Psoas muscle (tissue), 8 donors: ENCODE data around the gene APEH. TPM values are rescaled to one million over a fixed set of nuclear protein-coding genes. Genes with fewer than 3 reads are reported as not detected.

Source experiments
- ATAC-seq, 4 donors: fragments of 200-7000 bp; cut with Tn5 transposase; one replicate each; pipeline ENCODE4 v1.9.1; 2020; ENCODE audit warnings: moderate library complexity in 3 of 4, mild to moderate bottlenecking in 2 of 4
- DNase-seq, 2 donors: peaks; one replicate each; pipeline ENCODE4 v3.0.0-alpha.2; 2020
- H3K27ac ChIP-seq: fragments of 200-600 bp; one replicate; pipeline ENCODE4 v1.8.0; 2022
- H3K27me3 ChIP-seq, 3 donors: fragments of 200-600 bp in 1 of 3; one replicate each; pipeline versions ENCODE4 v1.6.1 to v1.8.0; 2013 to 2022; ENCODE audit warnings: low read length in 2 of 3, mild to moderate bottlenecking in 2 of 3, moderate library complexity in 1 of 3; ENCODE audit not compliant: insufficient read depth in 3 of 3
- H3K36me3 ChIP-seq, 2 donors: fragments of 200-600 bp in 1 of 2; one replicate each; pipeline versions ENCODE4 v1.6.1 to v1.8.0; 2013 to 2022; ENCODE audit warnings: low read depth in 1 of 2, mild to moderate bottlenecking in 1 of 2, moderate library complexity in 1 of 2; ENCODE audit not compliant: insufficient read depth in 1 of 2
- H3K4me1 ChIP-seq: fragments of 200-600 bp; one replicate; pipeline ENCODE4 v1.8.0; 2022
- H3K4me3 ChIP-seq: fragments of 200-600 bp; one replicate; pipeline ENCODE4 v1.8.0; 2022; ENCODE audit warnings: mild to moderate bottlenecking
- H3K9me3 ChIP-seq: fragments of 200-600 bp; one replicate; pipeline ENCODE4 v1.8.0; 2022
- CTCF ChIP-seq: fragments of 200-600 bp; IDR thresholded peaks from one replicate; pipeline ENCODE4 v1.8.0; 2022; ENCODE audit warnings: antibody characterized with exemption
- WGBS, 3 donors: extraction: QIAGEN DNeasy Blood & Tissue Kit; methylation state at CpG; one replicate each; pipeline versions ENCODE4 v1.1.6 to v1.1.7; 2013; 5-methylcytosine and 5-hydroxymethylcytosine counted together
- intact Hi-C, 2 donors: fragments of 100-400 bp; cut with DNase I; formaldehyde crosslinking; loops; one replicate each; pipeline versions ENCODE4 v1.11.0 to v1.14.2; 2022
- polyA plus RNA-seq, 3 donors: library from polyadenylated mRNA; stranded (reverse); fragments of 200-250 nt; gene quantifications; one replicate each; pipeline ENCODE4 v1.2.3, GENCODE V29; 2013
- total RNA-seq, 4 donors: library from RNA; stranded (reverse); fragmentation: NEBNext Ultra II Directional in 2 of 4; extraction: Animal tissue kit (Norgen Biotek cat#: 25700) in 2 of 4; gene quantifications; one replicate each; pipeline versions ENCODE4 v1.2.1 to v1.2.4, GENCODE V29; 2021 to 2023
- donor health status: healthy with polysubstance abuse.
- donor health status: DM: no; HTN: no; CAD: no; lungs with moderate emphysema.
- donor health status: Bipolar disorder and iron deficiency.
- donor health status: healthy.
- donor health status: DM: yes; HTN: yes; CAD: no.
- donor health status: DM: no; HTN: no; CAD: no.
- donor health status: DM: no; HTN: no; CAD: no.
- donor health status: DM: yes; HTN: yes; CAD: no.

The APEH gene
- total and polyA plus RNA-seq, 7 donors: 70.8 to 189 (median 115) TPM

- Histone ChIP-seq H3K27me3 (no peaks in the 10 kb centered on the region), H3K9me3 (no peaks in the 10 kb centered on the region), H3K36me3 (no peaks in the 10 kb centered on the region), H3K4me1 (no peaks in the 10 kb centered on the region), H3K4me3 (no peak overlapping the region), H3K27ac (no peak overlapping the region)
- TF ChIP-seq CTCF: no peak
- WGBS, 3 donors: 53 to 65% (median 64%) methylated on average over 24 to 25 of the region's 25 CpGs
- no peak for DNase-seq
- intact Hi-C loops: no loop called here
- ATAC-seq: no peak
Measured at GRCh38 chr3:49667701-49668413, 6.3 kb upstream of the APEH start.

GRCh38 chr3:49668414-49668797 lies 5.7 kb upstream of the APEH start:
- Histone ChIP-seq H3K27me3 (no peaks in the 10 kb centered on the region), H3K4me3 (no peak overlapping the region), H3K36me3 (no peaks in the 10 kb centered on the region), H3K4me1 (peaks cover 5% of the 10 kb centered on the region), H3K27ac (no peak overlapping the region), H3K9me3 (no peaks in the 10 kb centered on the region)
- no peak for TF ChIP-seq CTCF
- ATAC-seq (no peak), DNase-seq (no peak)
- intact Hi-C loops: no loop called here
- WGBS, 3 donors: 33 to 53% (median 37%) methylated on average over 5 of the region's 5 CpGs

DNA sequence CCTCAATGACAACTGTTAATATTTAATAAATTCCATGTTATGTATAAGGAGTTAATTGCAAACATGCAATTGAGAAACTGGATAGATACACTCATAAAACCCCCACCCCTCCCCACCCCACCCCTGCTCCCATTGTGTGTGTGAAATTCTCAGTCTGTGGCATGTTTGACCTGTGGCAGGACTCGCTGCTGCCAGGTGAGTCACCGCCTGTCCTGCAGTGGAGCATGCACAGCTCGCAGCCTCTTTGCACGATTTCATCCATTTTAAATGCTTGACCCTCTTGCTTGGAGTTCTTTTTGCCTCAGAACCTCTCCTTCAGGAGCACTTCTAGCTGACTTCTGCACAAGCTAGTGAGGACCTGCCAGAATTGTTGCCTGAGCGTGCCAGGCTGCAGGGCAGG lies 5.3 kb upstream of the APEH start:
- DNase-seq: no peak
- H3K27ac ChIP-seq: no peak overlapping the region
- TF ChIP-seq CTCF: no peak
- no peaks in the 10 kb centered on the region for H3K9me3 ChIP-seq
- no peaks in the 10 kb centered on the region for H3K27me3 ChIP-seq
- H3K4me1 ChIP-seq: peaks cover 6% of the 10 kb centered on the region
- no peak for ATAC-seq
- WGBS, 3 donors: 54 to 69% (median 56%) methylated on average over 5 of the region's 5 CpGs
- no peaks in the 10 kb centered on the region for H3K36me3 ChIP-seq
- no peak overlapping the region for H3K4me3 ChIP-seq
- intact Hi-C loops: no loop called here

GRCh38 chr3:49669352-49669751 lies 4.8 kb upstream of the APEH start:
- Histone ChIP-seq H3K9me3 (no peaks in the 10 kb centered on the region), H3K4me3 (no peak overlapping the region), H3K36me3 (no peaks in the 10 kb centered on the region), H3K4me1 (peaks cover 6% of the 10 kb centered on the region), H3K27me3 (no peaks in the 10 kb centered on the region), H3K27ac (no peak overlapping the region)
- intact Hi-C loops: no loop called here
- no peak for TF ChIP-seq CTCF
- WGBS, 3 donors: 10 to 48% (median 30%) methylated on average over 3 of the region's 3 CpGs
- ATAC-seq: no peak
- no peak for DNase-seq

DNA sequence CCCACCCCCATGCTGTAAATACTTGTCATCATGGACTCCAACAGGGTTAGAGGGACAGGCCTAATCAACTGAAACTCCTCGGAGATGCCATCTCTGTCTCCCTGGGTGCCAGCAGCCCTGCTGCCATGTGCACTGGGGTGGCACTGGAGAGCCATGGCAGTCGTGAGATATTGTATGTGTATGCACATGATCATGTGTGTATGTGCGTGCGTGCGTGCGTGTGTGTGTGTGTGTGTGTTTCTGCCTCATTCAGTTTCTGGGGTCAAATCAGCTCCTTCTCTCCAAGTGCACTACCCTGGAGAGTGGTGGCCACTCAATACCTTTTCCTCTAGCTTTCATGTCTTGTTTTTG lies 3.2 kb upstream of the APEH start:
- WGBS, 3 donors: 65 to 69% (median 68%) methylated on average over 6 of the region's 6 CpGs
- intact Hi-C loops: loop anchor here (1.0 to 2.0 kb wide), 2 partner anchors 130 to 132 kb away; no protein-coding TSS in a partner anchor
- no peak for DNase-seq

More for the DNA sequence above, 3.2 kb upstream of the APEH start:
- Histone ChIP-seq H3K4me3 (no peak overlapping the region), H3K27ac (no peak overlapping the region), H3K27me3 (no peaks in the 10 kb centered on the region), H3K4me1 (peaks cover 15% of the 10 kb centered on the region), H3K9me3 (no peaks in the 10 kb centered on the region), H3K36me3 (peaks cover under 1 to 7% of the 10 kb centered on the region in 2 donors)
- no peak for TF ChIP-seq CTCF
- ATAC-seq: no peak
